GM19463 (cell line): ENCODE results near the gene PPP2R2C.

Experiments
- ATAC-seq: cut with Tn5 transposase; IDR thresholded peaks from one replicate; pipeline ENCODE4 v1.9.1; 2021; ENCODE audit warnings: mild to moderate bottlenecking, moderate library complexity; ENCODE audit not compliant: unreplicated experiment

PPP2R2C gene

GRCh38 chr4:6469898-6470501, 2.4 kb downstream of the PPP2R2C start:
- no peak for ATAC-seq

- ATAC-seq: no peak
Measured at GRCh38 chr4:6469144-6469543, 3.3 kb downstream of the PPP2R2C start.

GRCh38 chr4:6468376-6468775, 4.0 kb downstream of the PPP2R2C start:
- no peak for ATAC-seq

GRCh38 chr4:6467600-6467999, 4.8 kb downstream of the PPP2R2C start:
- no peak for ATAC-seq

GRCh38 chr4:6466756-6467381, 5.5 kb downstream of the PPP2R2C start:
- no peak for ATAC-seq

GRCh38 chr4:6465955-6466354, 6.5 kb downstream of the PPP2R2C start:
- ATAC-seq: no peak

GRCh38 chr4:6464842-6465588, 7.4 kb downstream of the PPP2R2C start:
- ATAC-seq: no peak

GRCh38 chr4:6463311-6464289, 8.8 kb downstream of the PPP2R2C start:
- ATAC-seq: no peak

- no peak for ATAC-seq
Measured at GRCh38 chr4:6461301-6462165, 10.9 kb downstream of the PPP2R2C start.

- no peak for ATAC-seq
Measured at GRCh38 chr4:6460876-6461275, 11.5 kb downstream of the PPP2R2C start.

- ATAC-seq: no peak
Measured at GRCh38 chr4:6458528-6458927, 13.9 kb downstream of the PPP2R2C start.

GRCh38 chr4:6456450-6456849, 16.0 kb downstream of the PPP2R2C start:
- ATAC-seq: no peak

GRCh38 chr4:6454112-6454910, 18.1 kb downstream of the PPP2R2C start:
- ATAC-seq: no peak

GRCh38 chr4:6453688-6453990, 18.8 kb downstream of the PPP2R2C start:
- ATAC-seq: no peak

GRCh38 chr4:6452897-6453687, 19.3 kb downstream of the PPP2R2C start:
- no peak for ATAC-seq

GRCh38 chr4:6452116-6452896, 20.1 kb downstream of the PPP2R2C start:
- no peak for ATAC-seq

- ATAC-seq: no peak
Measured at GRCh38 chr4:6451309-6451708, 21.1 kb downstream of the PPP2R2C start.

- no peak for ATAC-seq
Measured at GRCh38 chr4:6450709-6451108, 21.7 kb downstream of the PPP2R2C start.
